CD4-positive, alpha-beta memory T cell (primary cell): ENCODE measurements around the gene TRIM48. TPM values are rescaled to one million over a fixed set of nuclear protein-coding genes. Genes with fewer than 3 reads are reported as not detected.
"Not testable (repeated sequence)": the region's sequence is repeated elsewhere in the genome, so short reads cannot be mapped to it uniquely, and the experiment has no call there.

Source experiments
- CTCF ChIA-PET: fragments of 350-600 bp; sonication (Branson Sonifier 250); formaldehyde crosslinking; loops from one replicate; lab custom pipeline; 2021; ENCODE audit warnings: inconsistent platforms; ENCODE audit not compliant: partially characterized antibody; lab: Charles Lee
- POLR2A ChIA-PET: fragments of 350-600 bp; sonication (Branson Sonifier 250); formaldehyde crosslinking; loops from one replicate; lab custom pipeline; 2021; ENCODE audit not compliant: partially characterized antibody; lab: Charles Lee
- DNase-seq, 5 donors: peaks; one replicate each; pipeline versions ENCODE4 v3.0.0 to v3.0.0-alpha.2; 2020 to 2022; ENCODE audit warnings: mixed read lengths in 1 of 5
- H3K27ac ChIP-seq: one replicate; pipeline ENCODE4 v1.7.0; 2013; ENCODE audit warnings: low read depth, low read length
- H3K27me3 ChIP-seq: 2 replicates; pipeline ENCODE4 v1.7.0; 2013; ENCODE audit warnings: mild to moderate bottlenecking, low read length, moderate library complexity; ENCODE audit not compliant: insufficient read depth
- H3K36me3 ChIP-seq: 2 replicates; pipeline ENCODE4 v1.7.0; 2013; ENCODE audit warnings: mild to moderate bottlenecking, low read length, moderate library complexity; ENCODE audit not compliant: insufficient read depth
- H3K4me1 ChIP-seq: 2 replicates; pipeline ENCODE4 v1.7.0; 2013; ENCODE audit warnings: mild to moderate bottlenecking, low read length, moderate library complexity; ENCODE audit not compliant: insufficient read depth
- H3K4me3 ChIP-seq, 2 donors: one replicate each; pipeline ENCODE4 v1.7.0; 2013; ENCODE audit warnings: low read length in 2 of 2, mild to moderate bottlenecking in 1 of 2
- H3K9me3 ChIP-seq, 2 donors: one replicate each; pipeline ENCODE4 v1.7.0; 2013; ENCODE audit warnings: low read length in 2 of 2, control low read depth in 1 of 2; ENCODE audit not compliant: control insufficient read depth in 1 of 2
- H3K27ac Mint-ChIP-seq, 7 donors: one replicate each; pipeline ENCODE4 v1.8.0; 2020 to 2021; ENCODE audit warnings: mixed read lengths in 7 of 7, mild to moderate bottlenecking in 6 of 7, inconsistent platforms in 3 of 7, moderate library complexity in 3 of 7
- H3K27me3 Mint-ChIP-seq, 2 donors: one replicate each; pipeline ENCODE4 v1.8.0; 2020 to 2021; ENCODE audit warnings: mixed read lengths in 2 of 2
- H3K36me3 Mint-ChIP-seq, 2 donors: one replicate each; pipeline ENCODE4 v1.8.0; 2020 to 2021; ENCODE audit warnings: mixed read lengths in 2 of 2, inconsistent platforms in 1 of 2, mild to moderate bottlenecking in 1 of 2
- H3K4me1 Mint-ChIP-seq, 4 donors: one replicate each; pipeline ENCODE4 v1.8.0; 2020 to 2021; ENCODE audit warnings: mixed read lengths in 4 of 4, mild to moderate bottlenecking in 1 of 4
- H3K4me3 Mint-ChIP-seq, 8 donors: one replicate each; pipeline ENCODE4 v1.8.0; 2020 to 2021; ENCODE audit warnings: mixed read lengths in 8 of 8, mild to moderate bottlenecking in 7 of 8, moderate library complexity in 6 of 8, inconsistent platforms in 3 of 8
- H3K9me3 Mint-ChIP-seq, 8 donors: one replicate each; pipeline ENCODE4 v1.8.0; 2020 to 2021; ENCODE audit warnings: mixed read lengths in 8 of 8, mild to moderate bottlenecking in 5 of 8, inconsistent platforms in 3 of 8, moderate library complexity in 1 of 8
- intact Hi-C: fragments of 100-400 bp; cut with micrococcal nuclease; formaldehyde crosslinking; loops from one replicate; pipeline ENCODE4 v1.15.1; 2023
- polyA plus RNA-seq, 2 donors: library from polyadenylated mRNA; unstranded; fragments of 300-500 nt; fragmentation: Illumina TruSeq; gene quantifications; one replicate each; pipeline ENCODE4 v1.2.3, GENCODE V29; 2021
- total RNA-seq, 2 experiments: library from RNA; stranded (reverse); gene quantifications; one replicate each; pipeline ENCODE4 v1.2.3, GENCODE V29; 2021

TRIM48 gene
- total RNA-seq: not detected
- not detected for polyA plus RNA-seq

- DNase-seq, H3K4me1 Mint-ChIP-seq, H3K4me1 ChIP-seq, H3K27ac ChIP-seq, H3K9me3 ChIP-seq, intact Hi-C loops, CTCF ChIA-PET, H3K36me3 ChIP-seq, H3K27ac Mint-ChIP-seq, H3K4me3 ChIP-seq, H3K27me3 Mint-ChIP-seq, H3K4me3 Mint-ChIP-seq, H3K36me3 Mint-ChIP-seq, POLR2A ChIA-PET, H3K27me3 ChIP-seq: not testable (repeated sequence)
- H3K9me3 Mint-ChIP-seq: peaks cover 0 to 26% (median 6%) of the 10 kb centered on the region in 8 donors
Observed at GRCh38 chr11:55261855-55262254, at the start of gene TRIM48. Gene TRIM48, plus strand, starts transcription at chr11:55262155. Its CDS starts 113 bp downstream, at chr11:55262268.

GRCh38 chr11:55238316-55238715 lies 23.6 kb upstream of the TRIM48 start:
- H3K27me3 ChIP-seq, H3K36me3 Mint-ChIP-seq: not testable (repeated sequence)
- H3K9me3 Mint-ChIP-seq: peaks cover 0 to 43% (median 9%) of the 10 kb centered on the region in 8 donors

GRCh38 chr11:55263081-55263480 lies 1.1 kb downstream of the TRIM48 start:
- Histone ChIP-seq H3K27ac (no peak overlapping the region), H3K36me3 (no peaks in the 10 kb centered on the region), H3K9me3 (no peaks in the 10 kb centered on the region), H3K4me3 (no peak overlapping the region), H3K4me1 (no peaks in the 10 kb centered on the region), H3K27me3 (no peaks in the 10 kb centered on the region)
- no peaks in the 10 kb centered on the region for H3K4me1 Mint-ChIP-seq
- H3K27me3 Mint-ChIP-seq: no peaks in the 10 kb centered on the region
- no peaks in the 10 kb centered on the region for H3K36me3 Mint-ChIP-seq
- H3K4me3 Mint-ChIP-seq: no peak overlapping the region
- intact Hi-C loops: no loop called here
- POLR2A ChIA-PET: no interaction called here
- CTCF ChIA-PET: no interaction called here
- no peak overlapping the region for H3K27ac Mint-ChIP-seq
- H3K9me3 Mint-ChIP-seq: peaks cover 0 to 21% (median 7%) of the 10 kb centered on the region in 8 donors
- DNase-seq: no peak

More at GRCh38 chr11:55238316-55238715, 23.6 kb upstream of the TRIM48 start:
- H3K4me1 ChIP-seq, DNase-seq, CTCF ChIA-PET, intact Hi-C loops, H3K4me1 Mint-ChIP-seq, H3K27ac ChIP-seq, H3K9me3 ChIP-seq, POLR2A ChIA-PET, H3K36me3 ChIP-seq, H3K27ac Mint-ChIP-seq, H3K4me3 Mint-ChIP-seq, H3K4me3 ChIP-seq, H3K27me3 Mint-ChIP-seq: not testable (repeated sequence)

Other genes with a start within 250 kb of the TRIM48 start
- gene OR4A16, start 81.0 kb downstream of the TRIM48 start, total RNA-seq: not detected
- not detected for gene OR4A16, start 81.0 kb downstream of the TRIM48 start, polyA plus RNA-seq
- gene OR4A15, start 105.8 kb downstream of the TRIM48 start, total RNA-seq: not detected
- not detected for gene OR4A15, start 105.8 kb downstream of the TRIM48 start, polyA plus RNA-seq